GM12801 (cell line): ENCODE results near the gene PODN.

Experiments used
- TF ChIP-seq, protein P1 (sequence below): IDR thresholded peaks from one replicate; pipeline ENCODE4 v1.5.1; 2011; ENCODE audit warnings: control low read depth; ENCODE audit not compliant: insufficient read length; ENCODE audit errors: extremely low read depth

Gene PODN

DNA sequence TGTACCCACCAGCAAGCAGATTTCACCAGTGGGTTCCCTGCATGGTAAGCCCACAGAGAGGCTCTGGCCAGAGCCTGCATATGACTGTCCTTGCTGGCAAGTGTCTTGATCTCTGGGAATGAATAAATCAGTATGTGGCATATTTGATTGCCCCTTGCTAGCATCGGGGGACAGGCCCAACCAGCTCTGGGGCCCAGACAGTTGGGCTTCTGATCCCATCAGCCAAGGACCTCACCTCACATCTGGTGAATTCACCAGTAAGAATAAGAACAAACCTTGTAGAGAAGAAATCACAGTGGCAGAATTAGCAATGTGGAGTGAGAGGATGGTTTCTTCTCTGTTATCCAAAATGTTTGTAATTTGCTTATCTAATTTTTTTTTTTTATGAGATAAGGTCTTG lies 64.5 kb downstream of the PODN start:
- TF ChIP-seq, protein P1, sequence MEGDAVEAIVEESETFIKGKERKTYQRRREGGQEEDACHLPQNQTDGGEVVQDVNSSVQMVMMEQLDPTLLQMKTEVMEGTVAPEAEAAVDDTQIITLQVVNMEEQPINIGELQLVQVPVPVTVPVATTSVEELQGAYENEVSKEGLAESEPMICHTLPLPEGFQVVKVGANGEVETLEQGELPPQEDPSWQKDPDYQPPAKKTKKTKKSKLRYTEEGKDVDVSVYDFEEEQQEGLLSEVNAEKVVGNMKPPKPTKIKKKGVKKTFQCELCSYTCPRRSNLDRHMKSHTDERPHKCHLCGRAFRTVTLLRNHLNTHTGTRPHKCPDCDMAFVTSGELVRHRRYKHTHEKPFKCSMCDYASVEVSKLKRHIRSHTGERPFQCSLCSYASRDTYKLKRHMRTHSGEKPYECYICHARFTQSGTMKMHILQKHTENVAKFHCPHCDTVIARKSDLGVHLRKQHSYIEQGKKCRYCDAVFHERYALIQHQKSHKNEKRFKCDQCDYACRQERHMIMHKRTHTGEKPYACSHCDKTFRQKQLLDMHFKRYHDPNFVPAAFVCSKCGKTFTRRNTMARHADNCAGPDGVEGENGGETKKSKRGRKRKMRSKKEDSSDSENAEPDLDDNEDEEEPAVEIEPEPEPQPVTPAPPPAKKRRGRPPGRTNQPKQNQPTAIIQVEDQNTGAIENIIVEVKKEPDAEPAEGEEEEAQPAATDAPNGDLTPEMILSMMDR, result no peak

DNA sequence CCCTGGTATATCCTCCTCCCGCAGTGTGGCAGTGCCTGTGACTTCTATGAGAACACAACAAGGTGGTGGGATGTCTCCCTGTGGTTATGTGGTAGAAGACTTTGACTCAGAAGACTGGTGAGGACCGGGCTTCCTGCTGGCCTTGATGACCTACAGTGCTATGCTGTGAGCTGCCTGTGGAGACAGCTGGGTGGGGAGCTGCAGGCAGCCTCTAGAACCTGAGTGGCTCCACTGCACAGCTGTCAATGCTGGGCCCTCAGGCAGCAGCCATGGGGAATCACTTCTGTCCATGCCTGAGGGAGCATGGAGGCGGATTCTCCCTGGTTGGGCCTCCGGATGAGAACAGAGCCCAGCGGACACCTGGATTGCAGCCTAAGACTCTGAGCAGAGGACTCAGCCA lies 65.5 kb downstream of the PODN start:
- TF ChIP-seq, protein P1, result no peak

DNA sequence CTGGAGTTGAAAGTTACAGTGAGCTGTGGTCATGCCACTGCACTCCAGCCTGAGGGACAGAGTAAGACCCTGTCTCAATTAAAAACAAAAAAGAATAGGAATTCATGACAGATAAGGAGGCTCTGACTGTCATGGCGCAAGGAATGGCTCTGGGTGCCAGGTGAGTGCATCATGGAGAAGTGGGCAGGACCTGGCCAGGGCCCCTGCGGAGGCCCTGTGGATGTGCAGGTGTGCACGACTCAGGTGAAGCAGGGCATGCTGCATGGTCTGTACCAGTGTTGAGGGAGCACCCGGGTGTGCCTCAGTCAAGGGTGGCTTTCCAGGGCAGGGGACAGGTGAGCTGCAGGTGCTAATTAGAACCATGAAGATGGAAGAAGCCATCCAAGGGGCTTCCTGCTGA lies 66.4 kb downstream of the PODN start:
- TF ChIP-seq, protein P1, result no peak

DNA sequence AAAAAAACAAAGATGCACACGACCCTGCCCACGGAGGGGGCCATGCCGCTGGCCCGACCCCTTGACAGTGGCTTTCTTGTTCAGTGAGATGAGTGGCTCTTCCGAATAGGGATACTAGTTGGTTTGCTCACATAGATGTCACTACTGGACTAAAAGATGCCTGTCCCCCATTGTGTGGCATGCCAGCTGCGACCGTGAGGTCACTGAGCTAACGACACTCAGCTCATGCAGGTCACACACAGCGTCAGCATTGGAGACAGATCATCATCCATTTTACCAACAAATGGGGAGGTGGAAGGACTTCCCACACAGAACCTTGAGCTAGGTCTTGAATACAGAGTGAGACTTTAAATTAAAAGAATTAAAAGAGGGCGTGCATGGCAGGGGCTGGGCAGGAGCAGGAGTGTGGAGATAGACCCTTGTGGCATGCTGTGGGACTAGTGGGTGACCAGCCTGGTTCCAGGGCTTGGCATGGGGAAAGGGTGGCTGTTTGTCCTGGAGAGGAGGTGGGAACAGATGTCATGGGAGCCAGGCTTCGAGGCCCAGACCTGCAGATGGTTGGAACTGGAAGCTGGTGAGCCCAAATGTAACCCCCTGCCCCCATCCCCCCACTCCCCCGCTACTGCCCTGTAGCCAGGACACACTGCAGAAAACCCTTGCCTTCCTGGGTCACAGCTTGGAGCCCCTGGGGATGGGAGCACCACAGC lies 68.0 kb downstream of the PODN start:
- TF ChIP-seq, protein P1, result no peak

DNA sequence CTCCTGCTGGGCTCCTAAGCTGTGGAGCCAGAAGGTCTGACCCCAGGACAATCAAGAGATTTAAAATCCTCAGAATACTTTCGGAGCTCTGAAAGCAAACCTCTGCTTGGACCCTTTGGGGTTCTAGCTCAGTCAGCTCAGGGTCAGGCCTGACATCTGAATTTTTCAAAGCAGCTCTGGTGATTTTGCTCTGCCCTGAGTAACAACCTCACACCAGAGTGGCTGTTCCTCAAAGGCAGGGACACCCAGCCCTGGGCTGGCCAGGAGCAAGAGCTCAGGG lies 68.5 kb downstream of the PODN start:
- TF ChIP-seq, protein P1, result no peak

DNA sequence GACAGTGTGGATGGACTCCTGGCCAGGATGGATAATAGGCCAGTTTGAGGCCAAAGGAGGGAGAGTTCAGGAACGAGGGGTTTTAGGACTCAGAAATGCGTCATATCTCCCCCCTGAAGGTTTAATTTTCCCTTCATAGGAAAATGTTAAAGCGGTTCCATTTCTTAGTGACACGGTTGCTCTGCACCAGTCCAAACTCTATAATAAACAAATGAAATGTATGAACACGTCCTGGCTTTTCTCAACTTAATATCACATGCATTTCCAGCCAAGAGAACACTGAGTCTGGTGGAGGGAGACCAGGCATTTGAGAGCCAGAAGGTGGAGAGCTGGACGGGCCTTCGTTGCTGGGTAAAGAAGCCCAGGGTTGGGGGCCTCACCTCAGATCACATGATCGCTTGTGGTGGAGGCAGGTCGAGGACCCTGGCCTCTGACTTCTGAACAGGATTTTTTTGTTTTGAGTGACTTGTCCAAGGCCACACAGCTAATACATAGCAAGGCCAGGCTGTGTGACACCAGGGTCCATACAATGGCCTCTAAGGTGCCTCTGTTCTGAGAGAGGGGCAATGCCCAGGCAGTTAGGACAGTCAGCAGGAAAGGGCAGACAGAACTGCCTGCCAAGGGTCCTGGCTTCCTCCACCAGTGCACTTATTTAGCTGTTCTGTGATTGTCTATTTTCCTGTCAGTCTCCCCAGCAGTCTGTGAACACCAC lies 69.0 kb downstream of the PODN start:
- TF ChIP-seq, protein P1, result no peak

DNA sequence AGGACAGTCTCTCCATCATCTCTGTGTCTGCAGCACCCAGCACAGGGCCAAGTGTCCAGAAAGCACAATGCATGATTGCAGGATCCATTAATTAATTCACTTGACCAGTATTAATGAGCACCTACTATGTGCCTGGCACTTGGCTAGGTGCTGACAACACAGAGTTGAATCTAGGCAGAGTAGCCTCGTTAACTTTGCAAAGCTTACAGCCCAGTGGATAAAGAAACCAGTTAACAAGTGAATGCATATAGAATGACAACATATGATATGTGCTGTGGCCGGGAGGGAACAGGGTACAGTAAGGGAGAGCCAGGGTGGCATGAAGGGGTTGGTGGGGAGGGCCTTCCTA lies 69.6 kb downstream of the PODN start:
- TF ChIP-seq, protein P1, result no peak

DNA sequence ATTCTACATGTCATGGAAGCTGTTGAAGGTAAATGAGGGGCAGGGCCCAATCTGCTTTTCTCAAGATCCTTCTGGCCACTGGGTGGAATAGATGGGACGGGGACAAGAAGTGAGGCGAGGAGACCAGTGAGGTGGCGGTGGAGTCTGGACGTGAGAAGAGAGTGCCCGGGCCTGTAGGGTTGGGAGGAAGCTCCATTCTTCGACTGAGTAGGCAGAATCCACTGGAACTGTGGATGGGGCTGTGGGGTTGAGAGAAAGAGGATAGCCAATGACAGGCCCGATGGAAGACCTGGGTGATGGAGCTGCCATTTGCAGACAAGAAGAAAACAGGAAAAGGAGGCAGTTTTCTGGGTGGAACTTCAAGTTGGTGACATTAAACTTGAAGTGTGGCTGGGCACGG lies 70.2 kb downstream of the PODN start:
- TF ChIP-seq, protein P1, result no peak
